Effector CD4-positive, alpha-beta T cell (primary cell): Measurements from ENCODE around the gene EFCAB13.

Source experiments
- DNase-seq: peaks from one replicate; pipeline ENCODE4 v3.0.0-alpha.2; 2020

EFCAB13 gene

GRCh38 chr17:47295037-47295873 lies 28.5 kb upstream of the EFCAB13 start:
- DNase-seq: no peak

- no peak for DNase-seq
Observed at GRCh38 chr17:47295874-47296255, 27.9 kb upstream of the EFCAB13 start.

- DNase-seq: no peak
Observed at GRCh38 chr17:47297661-47298400, 25.9 kb upstream of the EFCAB13 start.

- no peak for DNase-seq
Observed at GRCh38 chr17:47298712-47299111, 25.0 kb upstream of the EFCAB13 start.

GRCh38 chr17:47299239-47299910 lies 24.4 kb upstream of the EFCAB13 start:
- no peak for DNase-seq

- no peak for DNase-seq
Observed at GRCh38 chr17:47300718-47301117, 23.0 kb upstream of the EFCAB13 start.

- no peak for DNase-seq
Observed at GRCh38 chr17:47301161-47301560, 22.6 kb upstream of the EFCAB13 start.

GRCh38 chr17:47301831-47302230 lies 21.9 kb upstream of the EFCAB13 start:
- DNase-seq: no peak

- no peak for DNase-seq
Observed at GRCh38 chr17:47304186-47304585, 19.6 kb upstream of the EFCAB13 start.

GRCh38 chr17:47305302-47305923 lies 18.3 kb upstream of the EFCAB13 start:
- no peak for DNase-seq

- no peak for DNase-seq
Observed at GRCh38 chr17:47310186-47310733, 13.5 kb upstream of the EFCAB13 start.

GRCh38 chr17:47311420-47311819 lies 12.3 kb upstream of the EFCAB13 start:
- no peak for DNase-seq

GRCh38 chr17:47315451-47316266 lies 8.1 kb upstream of the EFCAB13 start:
- peak; percentile 20 for DNase-seq

- no peak for DNase-seq
Observed at GRCh38 chr17:47316311-47316710, 7.4 kb upstream of the EFCAB13 start.

GRCh38 chr17:47317119-47317518 lies 6.6 kb upstream of the EFCAB13 start:
- no peak for DNase-seq

- DNase-seq: no peak
Observed at GRCh38 chr17:47318197-47318918, 5.4 kb upstream of the EFCAB13 start.

- DNase-seq: no peak
Observed at GRCh38 chr17:47320879-47321502, 2.8 kb upstream of the EFCAB13 start.

- peak; percentile 37 for DNase-seq
Observed at GRCh38 chr17:47324224-47325020, 667 bp downstream of the EFCAB13 start.

- no peak for DNase-seq
Observed at GRCh38 chr17:47325176-47325575, 1.4 kb downstream of the EFCAB13 start.

GRCh38 chr17:47330548-47330947 lies 6.8 kb downstream of the EFCAB13 start:
- DNase-seq: no peak
